ENCODE results near the gene CYSRT1.

Gene CYSRT1

DNA sequence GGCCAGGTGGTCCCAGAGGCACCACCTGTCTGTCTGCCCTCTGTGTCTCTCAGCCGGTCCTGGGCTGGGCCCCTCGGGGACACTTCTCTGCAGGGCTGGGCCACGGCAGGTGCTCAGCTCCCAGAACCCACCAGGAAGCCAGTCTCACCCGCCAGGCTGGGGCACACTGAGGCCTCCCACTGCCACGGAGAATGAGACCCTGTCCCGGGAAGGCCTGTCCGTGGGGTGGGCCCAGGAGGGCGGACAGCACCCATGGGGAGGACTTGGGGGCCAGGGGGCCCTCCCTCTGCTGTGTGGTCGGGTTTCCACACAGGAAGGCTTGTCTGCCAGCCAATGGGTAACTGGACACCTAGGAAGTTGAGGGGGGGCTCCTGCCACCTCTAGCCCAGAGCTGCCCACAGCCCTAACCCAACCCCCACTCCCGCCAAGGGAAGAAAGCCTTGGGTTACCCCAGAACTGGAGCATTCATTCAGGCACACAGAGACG lies 12.0 kb downstream of the CYSRT1 start:
- peak; percentile 75 for TF ChIP-seq GLIS2 (tag by site-specific recombination; IDR thresholded peaks at IDR 0.05)
- peak; percentile 31; the same call in 1 of the 2 replicates for TF ChIP-seq PATZ1 (tag by site-specific recombination; IDR thresholded peaks at IDR 0.05)
- TF ChIP-seq ZNF292 (tag by site-specific recombination; IDR thresholded peaks at IDR 0.05; ENCODE audit: borderline replicate concordance, low read depth): no peak
- no peak for TF ChIP-seq REPIN1 (tag by site-specific recombination; IDR thresholded peaks at IDR 0.05; ENCODE audit: low read depth)
- TF ChIP-seq ZNF548 (tag by site-specific recombination; IDR thresholded peaks at IDR 0.05): no peak
- TF ChIP-seq ZNF114 (tag by site-specific recombination; IDR thresholded peaks at IDR 0.05): no peak
- TF ChIP-seq WT1 (tag by site-specific recombination; IDR thresholded peaks at IDR 0.05): no peak
- no peak for TF ChIP-seq ZNF48 (tag by site-specific recombination; IDR thresholded peaks at IDR 0.05)
- no peak for TF ChIP-seq ZNF488 (tag by site-specific recombination; IDR thresholded peaks at IDR 0.05)
- peak; percentile 97 for TF ChIP-seq GLIS1 (tag by site-specific recombination; IDR thresholded peaks at IDR 0.05)
- no peak for TF ChIP-seq ZNF654 (tag by site-specific recombination; IDR thresholded peaks at IDR 0.05; ENCODE audit: low read depth)
- 0 out of 2 replicates have a peak, but pooled peaks have one; percentile 1 for TF ChIP-seq ZBTB48 (tag by site-specific recombination; IDR thresholded peaks at IDR 0.05)
- no peak for TF ChIP-seq ZBTB17 (tag by site-specific recombination; IDR thresholded peaks at IDR 0.05)
- TF ChIP-seq ZBTB8A (tag by site-specific recombination; IDR thresholded peaks at IDR 0.05): 0 out of 2 replicates have a peak, but pooled peaks have one; percentile 39
- peak; percentile 60; the same call in 1 of the 2 replicates for TF ChIP-seq HIC1 (tag by site-specific recombination; IDR thresholded peaks at IDR 0.05)
- no peak for TF ChIP-seq ZNF521 (tag by site-specific recombination; IDR thresholded peaks at IDR 0.05)
- no peak for TF ChIP-seq ZNF248 (tag by site-specific recombination; IDR thresholded peaks at IDR 0.05)
- TF ChIP-seq ZNF561 (tag by site-specific recombination; IDR thresholded peaks at IDR 0.05; ENCODE audit: borderline replicate concordance): no peak
- TF ChIP-seq ZBTB20 (tag by site-specific recombination; IDR thresholded peaks at IDR 0.05): 0 out of 2 replicates have a peak, but pooled peaks have one; percentile 2
- TF ChIP-seq ZNF843 (tag by site-specific recombination; IDR thresholded peaks at IDR 0.05): 0 out of 2 replicates have a peak, but pooled peaks have one; percentile 7
- TF ChIP-seq ZNF645 (tag by site-specific recombination; IDR thresholded peaks at IDR 0.05): 0 out of 2 replicates have a peak, but pooled peaks have one; percentile 4
- no peak for TF ChIP-seq ZBTB21 (tag by site-specific recombination; IDR thresholded peaks at IDR 0.05)
- TF ChIP-seq, protein P1, sequence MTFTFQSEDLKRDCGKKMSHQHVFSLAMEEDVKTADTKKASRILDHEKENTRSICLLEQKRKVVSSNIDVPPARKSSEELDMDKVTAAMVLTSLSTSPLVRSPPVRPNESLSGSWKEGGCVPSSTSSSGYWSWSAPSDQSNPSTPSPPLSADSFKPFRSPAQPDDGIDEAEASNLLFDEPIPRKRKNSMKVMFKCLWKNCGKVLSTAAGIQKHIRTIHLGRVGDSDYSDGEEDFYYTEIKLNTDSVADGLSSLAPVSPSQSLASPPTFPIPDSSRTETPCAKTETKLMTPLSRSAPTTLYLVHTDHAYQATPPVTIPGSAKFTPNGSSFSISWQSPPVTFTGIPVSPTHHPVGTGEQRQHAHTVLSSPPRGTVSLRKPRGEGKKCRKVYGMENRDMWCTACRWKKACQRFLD (tag by site-specific recombination; IDR thresholded peaks at IDR 0.05): no peak
- TF ChIP-seq ZNF423 (tag by site-specific recombination; IDR thresholded peaks at IDR 0.05): 0 out of 2 replicates have a peak, but pooled peaks have one; percentile 7
- TF ChIP-seq ZNF175 (tag by site-specific recombination; IDR thresholded peaks at IDR 0.05): no peak
- TF ChIP-seq ZNF544 (tag by site-specific recombination; IDR thresholded peaks at IDR 0.05): no peak
- peak; percentile 10; the same call in 1 of the 2 replicates for TF ChIP-seq GLI4 (tag by site-specific recombination; IDR thresholded peaks at IDR 0.05)
- peak; percentile 90 for TF ChIP-seq ZIC2 (tag by site-specific recombination; IDR thresholded peaks at IDR 0.05)
- H3K4me3 ChIP-seq (ENCODE audit: low read depth, low read length): no peak overlapping the region; the same call in 1 of the 2 replicates
- POLR2A ChIA-PET: interaction anchor here (0.5 to 11.5 kb wide), 22 partner anchors 8 to 190 kb away, joined by 3 to 336 read pairs (median 4); partner anchors contain the start of genes ANAPC2, CYSRT1, EXD3 and MAN1B1
- no peak overlapping the region for H3K27ac ChIP-seq (ENCODE audit: extremely low read depth, low read depth, low read length)
- H3K4me1 ChIP-seq (ENCODE audit: control insufficient read depth, insufficient read depth, low read length): peaks cover 3% of the 10 kb centered on the region; the same call in 1 of the 2 replicates
- CTCF ChIA-PET: interaction anchor here (0.6 to 3.4 kb wide), 82 partner anchors 8 to 500 kb away, joined by 3 to 45 read pairs (median 5); partner anchors contain the start of genes ANAPC2, CYSRT1, DPH7 and LCN8
- no peaks in the 10 kb centered on the region for H3K9me3 ChIP-seq (ENCODE audit: control insufficient read depth, insufficient read depth, low read depth, low read length)
- peaks cover 0 to 11% of the 10 kb centered on the region in 2 experiments; a peak in 1 of 3 replicates for H3K36me3 ChIP-seq (ENCODE audit: control insufficient read depth in 2 of 2, insufficient read depth in 1 of 2, low read length in 2 of 2)
